IMR-90 (cell line): ENCODE data around the gene TMEM14B. TPM values are rescaled to one million over a fixed set of nuclear protein-coding genes. Genes with fewer than 3 reads are reported as not detected.

Experiments used
- ATAC-seq: fragments of 200-7000 bp; cut with Tn5 transposase; 2 replicates; pipeline ENCODE4 v1.9.1; 2020; ENCODE audit warnings: low read depth, mild to moderate bottlenecking, moderate library complexity
- BruUV-seq: library from RNA; stranded (reverse); fragments of 400-500 nt; replicated peaks from 2 replicates; lab custom pipeline; 2021; lab: Mats Ljungman, UMichigan
- CTCF ChIA-PET: fragments of 300-600 bp; formaldehyde crosslinking; extraction: SDS; loops from one replicate; lab custom pipeline; 2021; ENCODE audit warnings: antibody characterized with exemption; lab: Yijun Ruan, JAX
- POLR2A ChIA-PET: fragments of 300-600 bp; sonication (Branson Sonifier 250); formaldehyde crosslinking; loops from one replicate; lab custom pipeline; 2022; ENCODE audit warnings: antibody characterized with exemption; ENCODE audit not compliant: unreplicated experiment; lab: Charles Lee
- DNase-seq: peaks from one replicate; pipeline ENCODE4 v3.0.0; 2013
- H2AFZ ChIP-seq: replicated peaks from 2 replicates; pipeline ENCODE3; 2013; ENCODE audit warnings: low read length, mild to moderate bottlenecking; ENCODE audit not compliant: poor library complexity
- H2AK5ac ChIP-seq: 2 replicates; pipeline ENCODE4 v1.6.1; 2013; ENCODE audit warnings: low read depth, low read length, inconsistent platforms
- H2AK9ac ChIP-seq: replicated peaks from 2 replicates; pipeline ENCODE3; 2013; ENCODE audit warnings: mild to moderate bottlenecking, low read depth, low read length, moderate library complexity; ENCODE audit not compliant: poor library complexity
- H2BK120ac ChIP-seq: 2 replicates; pipeline ENCODE4 v1.6.1; 2013; ENCODE audit warnings: low read depth, low read length, inconsistent platforms
- H2BK15ac ChIP-seq: 3 replicates; pipeline ENCODE4 v1.6.1; 2013; ENCODE audit warnings: low read depth, low read length, inconsistent platforms
- H2BK20ac ChIP-seq: 2 replicates; pipeline ENCODE4 v1.6.1; 2013; ENCODE audit warnings: low read depth, mild to moderate bottlenecking, inconsistent platforms, low read length, moderate library complexity
- H2BK5ac ChIP-seq: 2 replicates; pipeline ENCODE4 v1.6.1; 2013; ENCODE audit warnings: mild to moderate bottlenecking, low read depth, low read length, inconsistent platforms; ENCODE audit not compliant: poor library complexity, severe bottlenecking
- H3K14ac ChIP-seq: replicated peaks from 2 replicates; pipeline ENCODE4 v1.6.1; 2013; ENCODE audit warnings: low read depth, low read length, inconsistent platforms
- H3K18ac ChIP-seq: 2 replicates; pipeline ENCODE4 v1.6.1; 2013; ENCODE audit warnings: low read depth, low read length, control low read depth
- H3K23ac ChIP-seq: 2 replicates; pipeline ENCODE4 v1.6.1; 2013; ENCODE audit warnings: low read depth, low read length, inconsistent platforms
- H3K27ac ChIP-seq: 2 replicates; pipeline ENCODE4 v1.5.1; 2013; ENCODE audit warnings: mild to moderate bottlenecking, control low read depth, low read length; ENCODE audit not compliant: insufficient read depth
- H3K27me3 ChIP-seq: 2 replicates; pipeline ENCODE4 v1.6.1; 2013; ENCODE audit warnings: low read length; ENCODE audit not compliant: control insufficient read depth, insufficient read depth
- H3K36me3 ChIP-seq: 2 replicates; pipeline ENCODE4 v1.6.1; 2013; ENCODE audit warnings: low read length, mixed read lengths; ENCODE audit not compliant: control insufficient read depth, insufficient read depth
- H3K4ac ChIP-seq: 2 replicates; pipeline ENCODE4 v1.6.1; 2013; ENCODE audit warnings: low read depth, low read length, inconsistent platforms
- H3K4me1 ChIP-seq: 2 replicates; pipeline ENCODE4 v1.6.1; 2013; ENCODE audit warnings: low read length, mixed read lengths; ENCODE audit not compliant: control insufficient read depth, insufficient read depth
- H3K4me2 ChIP-seq: 2 replicates; pipeline ENCODE4 v1.6.1; 2013; ENCODE audit warnings: low read depth, mild to moderate bottlenecking, control low read depth, low read length, moderate library complexity
- H3K4me3 ChIP-seq: 2 replicates; pipeline ENCODE4 v1.5.1; 2013; ENCODE audit warnings: low read depth, mild to moderate bottlenecking, control low read depth, low read length, moderate library complexity; ENCODE audit not compliant: insufficient read depth
- H3K56ac ChIP-seq: 2 replicates; pipeline ENCODE4 v1.6.1; 2013; ENCODE audit warnings: low read length, inconsistent platforms; ENCODE audit not compliant: insufficient read depth; ENCODE audit errors: extremely low read depth
- H3K79me1 ChIP-seq, 2 experiments: 2 replicates each; pipeline ENCODE4 v1.6.1; 2013; ENCODE audit warnings: low read length in 2 of 2, inconsistent platforms in 1 of 2, low read depth in 1 of 2
- H3K9ac ChIP-seq: 2 replicates; pipeline ENCODE4 v1.6.1; 2013; ENCODE audit warnings: low read depth, low read length, control low read depth
- H3K9me1 ChIP-seq: 2 replicates; pipeline ENCODE4 v1.6.1; 2013; ENCODE audit warnings: low read length, inconsistent platforms; ENCODE audit not compliant: insufficient read depth
- H3K9me3 ChIP-seq: 2 replicates; pipeline ENCODE4 v1.6.1; 2013; ENCODE audit warnings: low read length; ENCODE audit not compliant: control insufficient read depth, insufficient read depth
- H4K20me1 ChIP-seq: 2 replicates; pipeline ENCODE4 v1.6.1; 2013; ENCODE audit warnings: low read length, inconsistent platforms; ENCODE audit not compliant: insufficient read depth
- H4K5ac ChIP-seq: 2 replicates; pipeline ENCODE4 v1.6.1; 2013; ENCODE audit warnings: mild to moderate bottlenecking, low read depth, low read length, control low read depth
- H4K8ac ChIP-seq, 2 experiments: 2 replicates each; pipeline ENCODE4 v1.6.1; 2013; ENCODE audit warnings: low read depth in 2 of 2, low read length in 2 of 2, control low read depth in 1 of 2, inconsistent platforms in 1 of 2
- H4K91ac ChIP-seq: 2 replicates; pipeline ENCODE4 v1.6.1; 2013; ENCODE audit warnings: low read depth, low read length, inconsistent platforms; ENCODE audit not compliant: insufficient read depth
- NFE2L2 ChIP-seq: fragments of 150-350 bp; IDR thresholded peaks from 2 replicates; pipeline ENCODE4 v1.6.1; 2016; ENCODE audit warnings: low read depth, mild to moderate bottlenecking, low read length
- POLR2A ChIP-seq: IDR thresholded peaks from 2 replicates; pipeline ENCODE4 v1.6.1; 2012; ENCODE audit warnings: mild to moderate bottlenecking, low read depth, low read length
- RCOR1 ChIP-seq: IDR thresholded peaks from 2 replicates; pipeline ENCODE4 v1.6.1; 2012; ENCODE audit warnings: mild to moderate bottlenecking, low read length, improper control_type of control experiment; ENCODE audit not compliant: insufficient replicate concordance
- RFX5 ChIP-seq: IDR thresholded peaks from 2 replicates; pipeline ENCODE4 v1.8.0; 2012; ENCODE audit warnings: low read depth, mild to moderate bottlenecking, low read length, moderate library complexity
- WGBS, 2 experiments: methylation state at CpG; one replicate each; pipeline versions ENCODE4 v1.1.5 to v1.1.7; 2013; ENCODE audit warnings: missing lambda C conversion rate in 2 of 2; ENCODE audit not compliant: insufficient read length in 1 of 2; ENCODE audit errors: extremely low coverage in 2 of 2; 5-methylcytosine and 5-hydroxymethylcytosine counted together
- dilution Hi-C: fragments of 300-500 bp; cut with HindIII; formaldehyde crosslinking; loops from one replicate; pipeline ENCODE4 v1.14.3; 2018; ENCODE audit warnings: low sequenced_read_pairs; ENCODE audit not compliant: unreplicated experiment
- in situ Hi-C: fragments of 300-500 bp; cut with MboI; formaldehyde crosslinking; loops from 3 replicates; pipeline ENCODE4 v1.14.3; 2019; ENCODE audit warnings: low sequenced_read_pairs, inconsistent platforms, mixed read lengths
- intact Hi-C: fragments of 100-400 bp; cut with micrococcal nuclease; formaldehyde crosslinking; loops from 2 replicates; pipeline ENCODE4 v1.10.0; 2022
- polyA plus RNA-seq, 3 experiments: library from polyadenylated mRNA; depleted of rRNA; stranded (reverse); fragments of >200 nt; gene quantifications; 2 replicates each; pipeline ENCODE4 v1.2.3, GENCODE V29; 2012; ENCODE audit warnings: low replicate concordance in 1 of 3
- total RNA-seq: library from RNA; depleted of rRNA; stranded (reverse); fragments of >200 nt; gene quantifications from 2 replicates; pipeline ENCODE4 v1.2.3, GENCODE V29; 2012

The TMEM14B gene
- total and polyA plus RNA-seq, 2 of the 4 experiments (the other 2 are of a cell fraction), result 66.5 to 81.4 TPM

DNA sequence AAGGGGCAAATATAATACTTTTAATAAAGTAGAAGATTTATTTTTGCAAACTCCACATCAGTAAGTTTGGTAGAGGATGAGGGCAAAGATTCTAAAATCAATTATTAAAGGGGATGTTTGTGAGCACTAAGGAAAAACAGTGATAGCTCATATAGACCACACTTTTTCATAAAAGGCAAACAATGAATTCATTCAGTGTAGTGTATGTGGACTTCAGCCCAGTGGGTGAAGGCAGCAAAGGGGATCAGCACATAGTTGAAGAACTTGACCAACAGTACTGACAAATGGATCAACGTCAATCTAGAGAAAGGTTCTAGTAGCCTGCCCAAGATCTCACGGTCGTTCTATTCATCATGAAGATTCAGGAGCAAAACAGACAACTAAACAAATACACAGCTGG lies 45.4 kb downstream of the TMEM14B start:
- Histone ChIP-seq H4K91ac (no peak overlapping the region), H3K18ac (no peak overlapping the region), H3K4me2 (no peak overlapping the region), H3K56ac (no peak overlapping the region), H3K27ac (no peak overlapping the region), H3K27me3 (no peaks in the 10 kb centered on the region), H2AK5ac (no peak overlapping the region), H4K5ac (no peak overlapping the region), H4K8ac (no peak overlapping the region), H3K79me1 (no peaks in the 10 kb centered on the region), H3K36me3 (no peaks in the 10 kb centered on the region), H4K20me1 (no peaks in the 10 kb centered on the region), H3K23ac (no peak overlapping the region), H3K9me3 (no peaks in the 10 kb centered on the region), H3K9ac (no peak overlapping the region), H3K4me3 (no peak overlapping the region), H2AFZ (no peak overlapping the region), H2AK9ac (no peak overlapping the region), H2BK120ac (no peak overlapping the region), H3K9me1 (peaks cover 2% of the 10 kb centered on the region; the same call in 1 of the 2 replicates), H3K14ac (no peak overlapping the region), H2BK5ac (no peak overlapping the region), H2BK20ac (no peak overlapping the region), H3K4me1 (no peaks in the 10 kb centered on the region; the same call in 1 of the 2 replicates), H2BK15ac (no peak overlapping the region), H3K4ac (no peak overlapping the region)
- intact Hi-C loops, result no loop called here
- DNase-seq, result no peak
- TF ChIP-seq POLR2A (no peak), RCOR1 (no peak), RFX5 (no peak), NFE2L2 (no peak)
- ChIA-PET CTCF (interaction anchor here (0.6 kb wide), 1 partner anchor 205 kb away, joined by 3 read pairs; no protein-coding TSS in a partner anchor), POLR2A (no interaction called here)
- in situ Hi-C loops, result no loop called here
- dilution Hi-C loops, result no loop called here
- BruUV-seq, result no TSS peak
- WGBS, 2 experiments, result no CpG with 5 or more reads among the region's 3 CpGs
- no peak for ATAC-seq
